ENCODE data around the gene UCN2.

DNA sequence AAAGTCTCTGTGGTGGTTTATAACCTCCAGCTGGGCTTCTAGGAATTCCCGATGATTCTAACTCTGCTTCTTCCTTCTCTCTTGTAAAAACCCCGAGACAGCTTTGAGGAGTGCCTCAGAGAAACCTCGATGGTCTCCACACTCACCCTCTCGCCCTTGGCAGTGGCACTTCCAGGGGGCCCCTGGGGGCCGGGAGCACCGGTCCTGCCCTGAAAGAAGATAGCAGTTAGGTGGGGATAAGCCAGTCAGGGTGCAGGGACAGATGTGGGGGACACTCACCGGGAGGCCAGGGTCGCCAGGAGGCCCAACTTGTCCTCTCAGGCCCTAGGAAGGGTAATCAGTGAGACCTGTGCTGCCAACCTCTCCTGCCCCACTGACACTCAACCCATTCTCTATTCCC, 21.8 kb upstream of the UCN2 start:
- TF ChIP-seq, protein P1, sequence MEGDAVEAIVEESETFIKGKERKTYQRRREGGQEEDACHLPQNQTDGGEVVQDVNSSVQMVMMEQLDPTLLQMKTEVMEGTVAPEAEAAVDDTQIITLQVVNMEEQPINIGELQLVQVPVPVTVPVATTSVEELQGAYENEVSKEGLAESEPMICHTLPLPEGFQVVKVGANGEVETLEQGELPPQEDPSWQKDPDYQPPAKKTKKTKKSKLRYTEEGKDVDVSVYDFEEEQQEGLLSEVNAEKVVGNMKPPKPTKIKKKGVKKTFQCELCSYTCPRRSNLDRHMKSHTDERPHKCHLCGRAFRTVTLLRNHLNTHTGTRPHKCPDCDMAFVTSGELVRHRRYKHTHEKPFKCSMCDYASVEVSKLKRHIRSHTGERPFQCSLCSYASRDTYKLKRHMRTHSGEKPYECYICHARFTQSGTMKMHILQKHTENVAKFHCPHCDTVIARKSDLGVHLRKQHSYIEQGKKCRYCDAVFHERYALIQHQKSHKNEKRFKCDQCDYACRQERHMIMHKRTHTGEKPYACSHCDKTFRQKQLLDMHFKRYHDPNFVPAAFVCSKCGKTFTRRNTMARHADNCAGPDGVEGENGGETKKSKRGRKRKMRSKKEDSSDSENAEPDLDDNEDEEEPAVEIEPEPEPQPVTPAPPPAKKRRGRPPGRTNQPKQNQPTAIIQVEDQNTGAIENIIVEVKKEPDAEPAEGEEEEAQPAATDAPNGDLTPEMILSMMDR (conservative IDR thresholded peaks at IDR 0.05), result no peak
- no peak for TF ChIP-seq ZFX (IDR thresholded peaks at IDR 0.05)
